HG03159 (cell line): ENCODE data around the gene CBR4.
A peak's percentile ranks its signal among the peaks of the same experiment; 100 is the strongest.
"Not testable (repeated sequence)": the region's sequence is repeated elsewhere in the genome, so short reads cannot be mapped to it uniquely, and the experiment has no call there.

ENCODE experiments used
- ATAC-seq: cut with Tn5 transposase; IDR thresholded peaks from one replicate; pipeline ENCODE4 v1.9.1; 2021; ENCODE audit warnings: mild to moderate bottlenecking, moderate library complexity; ENCODE audit not compliant: unreplicated experiment

Gene CBR4

DNA sequence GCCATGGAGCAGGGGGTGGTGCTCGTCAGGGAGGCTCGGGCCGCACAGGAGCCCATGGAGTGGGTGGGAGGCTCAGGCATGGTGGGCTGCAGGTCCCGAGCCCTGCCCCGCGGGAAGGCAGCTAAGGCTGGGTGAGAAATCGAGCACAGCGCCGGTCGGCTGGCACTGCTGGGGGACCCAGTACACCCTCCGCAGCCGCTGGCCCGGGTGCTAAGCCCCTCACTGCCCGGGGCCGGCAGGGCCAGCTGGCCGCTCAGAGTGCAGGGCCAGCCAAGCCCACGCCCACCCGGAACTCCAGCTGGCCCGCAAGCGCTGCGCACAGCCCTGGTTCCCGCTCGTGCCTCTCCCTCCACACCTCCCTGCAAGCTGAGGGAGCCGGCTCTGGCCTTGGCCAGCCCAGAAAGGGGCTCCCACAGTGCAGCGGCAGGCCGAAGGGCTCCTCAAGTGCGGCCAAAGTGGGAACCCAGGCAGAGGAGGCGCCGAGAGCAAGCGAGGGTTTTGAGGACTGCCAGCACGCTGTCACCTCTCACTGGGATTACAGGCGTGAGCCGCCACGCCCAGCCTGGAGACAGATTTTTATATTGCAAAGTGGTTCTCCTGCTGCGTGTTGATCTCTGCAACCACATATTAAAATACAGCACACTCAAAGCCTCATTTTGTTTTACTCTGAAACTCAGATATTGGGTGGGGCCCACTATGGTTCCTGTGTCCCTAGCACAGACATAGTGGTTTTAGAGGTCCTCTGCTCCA, 26.0 kb upstream of the CBR4 start:
- not testable (repeated sequence) for ATAC-seq

DNA sequence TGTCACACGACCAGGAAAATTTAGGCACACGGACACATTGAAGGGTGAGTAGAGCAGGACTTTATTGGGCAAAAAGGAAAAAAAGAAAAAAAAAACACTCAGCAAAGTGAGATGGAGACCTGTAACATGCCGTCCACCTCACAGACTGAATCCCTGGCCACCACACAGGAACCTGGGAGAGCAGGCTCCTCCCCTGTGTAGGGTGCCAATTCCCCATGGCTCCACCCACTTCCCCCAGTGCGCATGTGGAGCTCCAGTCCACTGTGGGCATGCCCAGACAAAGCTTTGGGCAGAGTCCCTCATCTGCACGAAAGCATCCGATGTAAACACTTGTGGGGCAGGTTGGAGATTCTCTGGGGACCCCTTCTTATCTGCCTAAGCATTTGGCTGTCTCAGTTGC, 23.6 kb upstream of the CBR4 start:
- no peak for ATAC-seq

DNA sequence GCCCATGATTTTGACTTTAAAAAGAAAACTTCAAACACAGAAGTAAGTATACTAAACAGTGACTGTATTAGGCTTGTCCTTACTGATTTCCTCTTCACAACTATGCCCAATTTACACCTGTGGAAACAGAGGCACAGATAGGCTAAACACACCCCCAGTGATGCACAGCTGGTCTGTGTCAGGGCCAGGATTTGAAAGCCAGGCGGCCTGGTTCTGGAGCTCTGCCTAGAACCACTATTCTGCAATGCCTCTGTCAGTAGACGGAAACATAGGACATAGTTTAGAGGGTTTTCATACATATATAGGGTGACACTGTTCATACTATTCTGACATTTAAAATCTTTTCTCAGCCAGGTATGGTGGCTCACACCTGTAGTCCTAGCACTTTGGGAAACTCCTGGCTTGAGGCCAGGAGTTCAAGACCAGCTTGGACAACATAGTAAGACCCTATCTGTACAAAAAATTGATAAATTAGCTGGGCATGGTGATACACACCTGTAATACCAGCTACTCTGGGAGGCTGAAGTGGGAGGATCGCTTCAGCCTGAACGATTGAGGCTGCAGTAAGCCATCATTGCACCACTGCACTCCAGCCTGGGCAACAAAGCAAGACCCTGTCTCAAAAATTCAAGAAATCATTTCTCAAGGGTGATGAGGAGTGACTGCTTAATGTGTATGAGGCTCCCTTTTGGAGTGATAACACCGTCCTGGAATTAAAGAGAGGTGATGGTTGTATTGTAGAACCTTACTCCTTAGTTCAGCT, 23.0 kb upstream of the CBR4 start:
- ATAC-seq, result no peak

DNA sequence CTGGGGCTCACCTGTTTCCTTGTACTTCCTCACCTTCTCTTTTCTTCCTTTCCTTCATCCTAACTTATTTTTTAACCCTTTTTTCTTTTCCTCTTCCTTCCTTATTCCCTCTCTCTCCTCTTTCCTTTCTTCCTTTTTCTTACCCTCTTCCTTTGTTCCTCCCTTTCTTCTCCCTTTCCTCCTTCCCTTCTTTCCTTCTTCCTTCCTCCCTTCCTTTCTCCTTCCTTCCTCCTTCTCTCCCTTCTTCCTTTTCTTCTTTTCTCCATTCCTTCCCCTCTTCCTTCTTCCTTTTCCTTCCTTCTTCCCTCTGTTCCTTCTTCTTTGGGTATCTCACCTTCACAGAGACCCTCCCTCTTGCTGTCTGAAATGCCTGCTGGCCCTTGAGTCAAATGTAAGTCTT, 22.1 kb upstream of the CBR4 start:
- no peak for ATAC-seq

DNA sequence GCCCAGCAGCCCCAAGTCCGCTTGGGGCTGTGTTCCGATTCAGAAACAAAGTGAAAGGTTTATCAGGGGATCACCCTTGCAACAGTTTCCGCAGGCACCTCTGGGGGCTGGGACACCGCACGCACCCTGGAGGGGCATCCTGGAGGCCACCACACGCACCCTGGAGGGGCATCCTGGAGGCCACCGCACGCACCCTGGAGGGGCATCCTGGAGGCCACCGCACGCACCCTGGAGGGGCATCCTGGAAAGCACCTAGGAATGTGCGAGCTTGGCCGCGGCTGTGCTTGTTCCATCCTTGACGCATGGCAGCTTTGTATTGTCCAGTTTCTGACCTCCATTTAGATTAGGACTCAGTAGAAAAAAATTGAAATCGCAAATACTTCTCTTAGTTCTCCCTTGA, 21.3 kb upstream of the CBR4 start:
- ATAC-seq, result no peak

DNA sequence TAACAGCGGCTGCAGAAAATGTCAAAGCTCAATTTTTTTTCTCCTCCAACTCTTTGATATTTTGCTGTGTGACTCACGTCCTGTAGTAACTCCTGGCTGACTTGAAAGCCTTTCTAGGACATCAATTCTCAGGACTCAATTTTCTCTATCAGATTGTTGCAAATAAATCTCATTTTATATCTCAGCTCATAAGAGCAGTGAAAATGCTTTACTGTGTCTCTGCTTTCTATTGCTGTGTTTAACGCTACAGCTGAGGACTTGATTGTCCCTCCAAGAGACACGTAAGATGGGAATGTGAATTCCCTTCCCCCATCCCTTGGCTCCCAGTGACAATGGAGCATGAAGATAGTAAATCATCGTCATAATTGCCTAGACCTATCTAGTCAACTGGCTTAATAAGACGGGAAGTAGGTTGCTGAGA, 20.5 kb upstream of the CBR4 start:
- ATAC-seq, result no peak

DNA sequence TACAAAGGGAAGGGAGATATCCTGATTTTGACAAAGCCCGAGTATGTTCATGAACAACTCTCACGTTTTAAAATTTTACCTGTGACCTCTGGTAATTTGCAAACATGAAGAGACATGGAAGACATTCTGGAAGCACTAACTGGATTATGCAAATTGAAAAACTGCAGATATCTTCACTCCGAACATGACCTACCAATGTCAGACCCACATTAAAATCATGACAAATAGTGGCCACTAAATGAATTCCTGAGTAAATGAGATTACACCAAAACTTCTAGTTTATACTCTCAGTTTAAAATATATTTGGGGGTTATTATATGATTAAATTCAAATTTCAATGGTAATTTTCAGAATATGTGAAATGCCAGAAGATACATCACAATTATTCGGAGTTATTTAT, 19.9 kb upstream of the CBR4 start:
- ATAC-seq, result no peak

DNA sequence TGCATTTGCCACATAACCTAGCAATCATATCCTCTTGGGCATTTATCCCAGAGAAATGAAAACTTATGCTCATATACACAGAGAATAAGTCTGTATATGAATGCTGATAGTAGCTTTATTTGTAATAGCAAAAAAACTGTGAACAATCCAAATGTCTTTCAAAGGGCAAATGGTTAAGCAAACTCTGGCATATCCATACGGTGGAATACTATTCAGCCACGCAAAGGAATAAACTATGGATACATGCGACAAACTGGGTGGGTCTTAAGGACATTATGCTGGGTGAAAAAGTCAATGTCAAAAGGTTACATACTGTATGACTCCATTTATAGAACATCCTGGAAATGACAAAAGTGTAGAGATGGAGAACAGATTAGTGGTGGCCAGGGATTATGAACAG, 17.6 kb upstream of the CBR4 start:
- ATAC-seq, result no peak

DNA sequence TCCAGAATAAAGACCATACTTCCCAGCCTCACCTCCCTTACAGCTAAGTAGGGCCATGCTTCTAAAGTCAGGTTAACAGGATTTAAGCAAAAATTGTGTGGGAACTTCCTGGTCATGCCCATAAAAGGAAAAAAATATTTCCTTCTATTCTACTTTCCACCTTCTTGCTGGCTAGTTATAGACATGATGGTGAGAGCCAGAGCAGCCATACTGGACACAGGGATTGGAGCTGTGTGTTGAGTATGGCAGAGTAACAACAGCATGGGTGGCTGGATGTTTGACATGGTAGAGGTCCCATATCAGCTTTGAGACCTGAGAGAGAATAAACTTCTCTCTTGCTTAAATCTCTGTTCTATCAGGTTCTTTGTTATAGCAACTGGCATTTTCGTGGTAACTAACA, 15.1 kb upstream of the CBR4 start:
- ATAC-seq, result no peak

DNA sequence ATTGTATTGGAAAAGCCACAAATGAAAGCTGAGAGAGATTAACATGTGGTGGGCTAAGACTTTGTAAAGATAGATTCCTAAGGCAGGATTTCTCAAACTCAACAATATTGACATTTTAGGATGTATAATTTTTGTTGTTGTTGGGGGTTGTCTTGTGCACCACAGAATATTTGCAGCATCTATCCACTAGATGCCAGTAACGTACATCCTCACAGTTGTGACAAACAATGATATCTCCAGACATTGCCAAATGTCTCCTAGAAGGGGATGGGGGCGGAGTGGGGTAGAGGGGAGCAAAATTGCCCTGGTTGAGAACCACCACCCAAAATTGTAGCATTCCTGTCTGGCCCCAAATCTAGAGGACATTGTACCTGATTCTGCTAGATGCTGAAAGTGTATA, 14.7 kb upstream of the CBR4 start:
- peak; percentile 81 for ATAC-seq

DNA sequence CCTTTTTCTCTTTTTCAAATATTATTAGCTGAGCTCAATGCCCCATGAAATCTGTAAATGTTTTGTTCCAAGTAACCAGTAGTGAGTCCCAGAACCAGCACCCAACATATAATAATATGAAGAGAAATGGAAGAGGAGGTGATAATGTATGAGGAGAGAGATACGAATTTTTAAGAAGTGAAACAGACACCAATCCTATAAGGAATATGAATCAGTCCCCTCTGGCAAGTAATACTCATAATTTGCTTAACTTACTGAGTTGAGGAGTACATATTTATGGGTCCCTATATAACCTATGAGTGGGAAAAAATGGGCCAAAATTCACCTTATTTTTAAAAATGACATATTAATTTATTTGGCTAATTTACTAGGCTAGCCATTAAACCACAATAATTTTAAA, 8.4 kb upstream of the CBR4 start:
- no peak for ATAC-seq

DNA sequence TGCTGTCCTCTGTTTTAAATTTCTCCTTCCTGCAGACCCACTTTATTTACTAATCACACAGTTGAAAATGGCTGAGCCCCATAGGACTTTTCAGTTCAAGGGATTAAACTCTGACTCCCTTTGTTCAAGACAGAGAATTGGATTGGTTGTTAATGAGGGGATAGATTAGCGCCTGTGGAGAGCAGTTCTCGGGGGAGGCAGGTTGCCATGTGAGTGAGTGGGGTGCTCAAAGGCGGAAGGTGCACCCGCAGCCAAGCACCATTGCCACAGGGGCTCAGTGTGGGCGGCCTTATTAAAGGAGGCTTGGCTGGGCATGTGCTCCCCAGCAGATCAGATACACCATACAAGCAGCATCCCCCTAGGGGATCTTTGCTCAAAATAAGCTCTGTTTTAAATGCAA, 7.9 kb upstream of the CBR4 start:
- ATAC-seq, result no peak

DNA sequence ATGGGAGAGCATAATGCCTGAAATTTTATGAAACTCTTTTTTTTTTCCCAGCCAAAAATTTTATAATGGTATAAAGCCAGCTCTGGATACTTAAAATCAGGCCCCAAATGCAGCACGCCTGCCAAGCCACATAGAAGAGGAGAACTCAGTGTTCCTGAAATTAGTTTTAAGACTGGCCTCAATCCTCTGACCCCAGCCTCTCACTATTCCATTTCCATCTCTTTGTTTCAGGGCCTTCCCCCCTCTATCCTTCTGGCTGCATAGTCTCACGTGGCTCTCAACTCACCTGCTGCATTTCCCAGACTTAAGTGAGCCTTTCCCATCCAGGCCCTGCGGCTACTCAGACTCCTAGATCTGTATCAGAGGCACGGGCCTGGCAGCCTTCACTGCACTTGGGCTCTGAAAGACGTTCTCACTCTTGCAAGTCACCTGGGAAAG, 5.2 kb upstream of the CBR4 start:
- no peak for ATAC-seq

DNA sequence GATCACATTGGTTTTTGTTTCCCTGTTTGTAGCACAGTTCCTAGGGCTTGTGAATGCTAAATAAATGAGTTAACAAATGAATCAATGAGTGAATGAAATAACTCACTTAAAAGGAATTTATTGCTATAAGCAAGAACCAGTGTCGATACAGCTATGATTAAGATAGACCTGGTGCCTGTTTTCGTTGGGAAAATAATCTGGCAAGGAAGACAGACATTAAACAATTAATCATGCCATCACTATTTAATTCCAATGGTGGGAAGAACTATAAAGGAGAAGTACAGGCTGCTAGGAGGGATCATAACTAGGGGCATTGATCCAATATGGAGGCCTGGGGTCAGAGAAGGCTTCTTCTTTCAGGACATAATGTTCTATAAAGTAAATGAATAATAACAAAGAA, 4.5 kb upstream of the CBR4 start:
- ATAC-seq, result no peak

DNA sequence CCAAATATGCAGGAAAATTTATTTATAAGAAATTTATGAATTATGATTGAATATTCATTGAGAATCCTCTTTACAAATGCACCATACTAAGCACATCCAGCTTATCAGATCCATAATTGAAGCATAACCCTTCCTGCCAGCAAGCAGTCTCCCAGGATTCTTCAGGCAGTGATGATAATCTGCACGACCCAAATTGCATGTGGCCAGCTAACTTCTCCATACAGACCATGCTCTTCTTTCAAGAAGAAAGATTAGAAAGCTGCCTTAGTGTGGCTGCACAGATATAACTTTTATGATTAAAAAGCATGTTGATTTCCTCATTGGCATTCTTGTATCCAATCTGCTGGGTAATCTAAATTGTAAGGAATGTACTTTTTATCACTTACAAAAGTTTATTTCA, 3.3 kb upstream of the CBR4 start:
- ATAC-seq, result no peak

DNA sequence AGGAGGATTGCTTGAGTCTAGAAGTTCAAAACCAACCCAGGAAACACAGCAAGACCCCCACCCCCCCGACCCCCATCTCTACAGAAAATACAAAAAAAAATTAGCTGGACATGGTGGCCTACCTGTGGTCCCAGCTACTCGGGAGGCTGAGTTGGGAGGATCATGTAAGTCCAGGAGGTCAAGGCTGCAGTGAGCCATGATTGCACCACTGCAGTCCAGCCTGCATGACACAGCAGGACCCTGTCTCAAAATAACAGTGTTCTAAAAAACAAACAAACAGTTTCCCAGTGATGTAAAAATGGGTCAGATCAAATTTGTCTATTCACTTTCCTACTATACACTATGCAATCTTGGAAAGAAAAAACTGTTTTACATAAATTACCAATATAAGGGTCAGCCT, 2.0 kb upstream of the CBR4 start:
- ATAC-seq, result no peak

DNA sequence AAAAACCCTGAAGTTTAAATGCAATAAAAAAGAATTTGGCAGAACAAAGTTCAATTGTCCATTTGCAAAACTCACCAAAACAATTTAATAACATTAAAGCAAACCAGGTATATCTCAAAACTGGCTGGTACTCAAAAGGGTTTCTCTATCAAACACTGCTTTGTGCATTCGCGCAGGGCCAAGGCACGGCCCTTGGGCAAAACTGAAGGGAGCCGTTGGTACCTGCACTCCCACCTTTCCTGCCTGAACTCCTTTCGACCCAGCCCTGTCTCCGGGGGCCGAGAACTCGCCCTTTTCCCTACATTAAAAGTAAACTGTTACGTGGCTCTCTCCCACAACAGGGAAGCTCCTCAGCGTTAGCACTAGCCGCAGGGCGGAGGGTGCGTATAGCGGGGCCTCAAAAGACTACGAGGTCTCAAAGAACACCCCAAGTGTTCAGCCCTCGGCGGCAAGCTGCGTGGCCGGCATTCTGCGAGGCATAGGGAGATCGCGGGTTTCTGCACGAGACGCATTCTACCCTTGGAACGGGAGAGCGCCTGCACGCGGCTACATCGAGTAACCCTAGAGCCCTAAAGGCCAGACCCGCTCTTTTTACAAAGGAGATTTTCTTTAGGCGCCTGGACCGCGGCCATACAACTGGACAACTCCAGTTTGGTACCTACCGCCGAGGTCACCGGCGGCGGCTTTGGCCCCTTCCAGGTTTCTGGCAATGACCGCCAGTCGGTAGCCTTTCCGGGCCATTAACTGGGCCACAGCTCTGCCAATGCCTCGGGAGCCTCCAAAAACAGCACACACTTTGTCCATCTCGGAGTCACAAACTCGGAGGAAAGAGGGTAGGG, 550 bp downstream of the CBR4 start:
- peak; percentile 24 for ATAC-seq

DNA sequence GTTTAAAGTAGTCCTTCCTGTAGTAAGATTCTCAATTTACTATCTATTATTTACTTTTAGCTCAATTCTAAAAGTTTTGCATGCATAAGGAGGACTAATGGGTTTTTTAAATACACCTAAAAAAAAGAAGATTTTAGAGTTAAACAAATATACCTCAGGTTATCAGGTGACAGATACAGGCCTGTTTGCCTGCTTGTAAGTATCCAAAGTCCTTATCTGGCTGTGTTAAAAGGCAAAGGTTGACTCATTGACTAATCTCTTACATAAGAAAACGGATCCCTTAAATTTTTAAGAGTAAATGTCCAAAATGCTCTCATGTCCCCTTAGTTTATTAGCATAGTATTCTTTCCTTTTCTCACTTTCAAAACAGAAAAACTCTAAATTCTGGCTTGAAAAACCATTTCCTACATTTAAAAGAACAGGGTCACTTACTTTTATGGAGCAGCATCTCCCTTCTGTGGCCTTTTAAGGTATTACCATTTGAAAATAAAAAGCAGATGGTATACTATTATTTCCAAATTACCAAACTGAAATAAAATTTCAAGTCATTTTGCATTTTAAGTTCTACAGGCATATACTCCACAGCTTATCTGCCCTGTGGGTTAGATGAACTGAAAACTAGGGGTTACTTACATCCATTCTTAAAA, 4.5 kb downstream of the CBR4 start:
- ATAC-seq, result no peak

DNA sequence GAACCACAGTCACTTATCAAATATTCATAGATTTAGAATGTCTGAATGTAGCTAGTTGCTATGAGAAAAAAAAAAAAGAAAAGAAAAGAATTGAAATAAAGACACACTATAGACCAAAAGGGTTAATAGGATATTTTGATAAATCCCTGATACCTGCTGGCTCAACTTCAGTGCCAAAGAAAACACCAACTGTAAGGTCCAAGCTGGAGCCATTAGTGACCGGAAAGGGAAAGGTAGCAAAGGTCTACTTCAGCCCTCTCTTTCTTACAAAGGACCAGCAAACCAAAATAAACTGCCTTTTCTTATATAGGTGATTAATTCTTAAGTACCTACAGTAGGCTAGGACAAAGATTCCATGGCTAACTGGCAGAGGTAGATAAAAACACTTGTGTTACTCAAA, 9.7 kb downstream of the CBR4 start:
- ATAC-seq, result no peak

DNA sequence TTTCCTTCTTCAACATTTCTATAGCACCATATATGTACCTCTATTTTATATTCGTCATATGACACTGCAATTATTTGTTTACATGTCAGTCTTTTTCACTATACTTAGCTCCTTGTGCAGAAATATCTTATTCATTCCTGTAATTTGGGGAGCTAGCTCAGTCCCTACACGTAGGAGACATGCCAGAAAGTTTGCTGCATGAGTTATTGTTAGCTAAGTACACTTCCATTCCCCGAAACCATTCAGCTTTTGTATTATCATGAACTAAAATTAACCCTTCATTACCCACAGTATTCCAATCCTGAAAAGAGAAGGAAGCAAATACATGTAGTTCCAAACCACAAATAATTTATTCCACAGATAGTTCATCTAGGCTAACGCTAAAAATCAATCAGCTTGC, 10.2 kb downstream of the CBR4 start:
- ATAC-seq, result no peak

DNA sequence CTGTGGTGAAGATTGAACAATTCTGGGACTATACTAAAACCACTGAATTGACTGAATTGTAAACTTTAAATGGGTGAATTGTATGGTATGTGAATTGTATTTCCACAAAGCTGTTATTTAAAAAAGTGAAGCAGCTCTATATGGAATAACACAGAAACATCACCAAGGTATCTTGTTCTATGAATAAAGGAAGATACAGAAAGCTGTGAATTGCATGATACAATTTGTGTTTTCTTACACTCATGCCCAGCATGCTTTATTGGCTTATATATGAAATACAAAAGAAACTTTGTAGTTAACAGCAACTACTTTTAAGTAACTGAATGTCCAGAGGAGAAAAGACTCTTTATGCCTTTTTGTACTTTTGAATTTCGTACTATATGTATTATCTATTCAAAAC, 11.5 kb downstream of the CBR4 start:
- no peak for ATAC-seq
